ENCODE results near the gene GMEB2. TPM values are rescaled to one million over a fixed set of nuclear protein-coding genes. Genes with fewer than 3 reads are reported as not detected.

The GMEB2 gene
- total RNA-seq, 1 experiment from 2014 or later: 21.5 TPM

DNA sequence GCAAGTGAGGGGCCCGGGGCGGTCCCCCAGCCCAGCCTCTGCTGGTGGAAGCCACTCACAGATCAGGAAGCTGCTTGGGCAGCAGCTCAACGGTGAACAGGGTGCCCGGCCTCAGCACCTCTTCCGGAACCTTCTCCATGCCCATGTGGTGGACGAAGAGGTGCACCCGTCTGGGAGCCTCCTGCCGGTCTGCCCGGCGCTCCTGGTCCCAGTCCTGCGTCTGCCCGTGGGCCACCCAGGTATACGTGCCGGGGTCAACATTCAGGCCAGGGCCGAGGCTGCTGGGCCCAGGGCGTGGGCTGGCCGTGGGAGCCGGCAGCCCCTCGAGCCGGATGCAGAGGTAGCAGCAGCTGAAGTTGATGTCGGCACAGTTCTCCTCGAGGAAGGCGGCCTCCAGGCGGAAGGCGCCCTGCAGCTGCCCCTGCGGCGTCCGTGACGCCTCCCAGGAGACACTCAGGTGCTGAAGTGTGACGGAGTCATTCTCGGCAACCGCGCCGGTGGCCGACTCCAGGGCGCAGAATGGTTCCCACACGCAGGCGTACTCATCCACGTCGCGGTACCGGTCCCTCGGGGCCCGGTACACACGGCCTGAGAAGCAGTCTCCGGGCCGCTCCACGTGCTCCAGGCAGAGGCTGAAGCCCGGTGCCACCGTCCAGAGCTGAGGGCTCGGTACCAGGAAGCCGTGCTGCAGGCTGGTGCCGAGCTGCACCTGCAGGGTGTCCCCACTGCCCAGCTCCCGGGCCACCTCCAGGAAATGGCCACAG, 64.3 kb downstream of the GMEB2 start:
- Histone ChIP-seq H3K9me3 (peaks cover 5% of the 10 kb centered on the region; the same call in 1 of the 2 replicates), H3K4me3 (ENCODE audit: low read depth, low read length) (no peak overlapping the region), H3K27me3 (replicated peaks; ENCODE audit: control insufficient read depth, insufficient read depth, low read length) (no peaks in the 10 kb centered on the region), H3K36me3 (ENCODE audit: control insufficient read depth, insufficient read depth, low read length) (no peaks in the 10 kb centered on the region), H3K4me1 (no peaks in the 10 kb centered on the region; the same call in 1 of the 2 replicates)
- BruUV-seq (replicated peaks): no TSS peak
- peaks cover 15% of the 10 kb centered on the region for H3K36me3 Mint-ChIP-seq (ENCODE audit: insufficient read depth, unreplicated experiment)
- no peaks in the 10 kb centered on the region for H3K9me3 Mint-ChIP-seq (ENCODE audit: unreplicated experiment)
- ChIA-PET POLR2A (interaction anchor here (0.5 to 0.9 kb wide), 2 partner anchors 12 to 29 kb away, joined by 3 read pairs; no protein-coding TSS in a partner anchor), CTCF (interaction anchor here (0.8 to 1.4 kb wide), 2 partner anchors 11 to 79 kb away, joined by 3 read pairs; partner anchors contain the start of gene HELZ2)
- H3K27ac Mint-ChIP-seq (ENCODE audit: unreplicated experiment): no peak overlapping the region
- no peak overlapping the region for H3K4me3 Mint-ChIP-seq (ENCODE audit: unreplicated experiment)
- H3K27me3 Mint-ChIP-seq (ENCODE audit: insufficient read depth, unreplicated experiment): no peaks in the 10 kb centered on the region
- intact Hi-C loops (cut with micrococcal nuclease; ENCODE audit: unreplicated experiment): no loop called here
- no peaks in the 10 kb centered on the region for H3K4me1 Mint-ChIP-seq (ENCODE audit: low read depth, unreplicated experiment)
- no peak for DNase-seq
- no peak for TF ChIP-seq CTCF (IDR thresholded peaks at IDR 0.05; ENCODE audit: insufficient read depth in 1 of 2, low read depth in 1 of 2, low read length in 1 of 2, severe bottlenecking in 1 of 2, unreplicated experiment in 1 of 2)

- no peak overlapping the region for H3K27ac Mint-ChIP-seq (ENCODE audit: unreplicated experiment)
- Histone ChIP-seq H3K4me1 (no peaks in the 10 kb centered on the region; the same call in 1 of the 2 replicates), H3K4me3 (ENCODE audit: low read depth, low read length) (no peak overlapping the region), H3K27me3 (replicated peaks; ENCODE audit: control insufficient read depth, insufficient read depth, low read length) (no peaks in the 10 kb centered on the region), H3K36me3 (ENCODE audit: control insufficient read depth, insufficient read depth, low read length) (no peaks in the 10 kb centered on the region), H3K9me3 (peaks cover 5% of the 10 kb centered on the region; the same call in 1 of the 2 replicates)
- no peaks in the 10 kb centered on the region for H3K4me1 Mint-ChIP-seq (ENCODE audit: low read depth, unreplicated experiment)
- no peaks in the 10 kb centered on the region for H3K9me3 Mint-ChIP-seq (ENCODE audit: unreplicated experiment)
- POLR2A ChIA-PET: interaction anchor here (0.5 to 0.9 kb wide), 2 partner anchors 11 to 30 kb away, joined by 3 read pairs; no protein-coding TSS in a partner anchor
- CTCF ChIA-PET: interaction anchor here (0.6 to 1.4 kb wide), 2 partner anchors 22 to 80 kb away, joined by 3 read pairs; no protein-coding TSS in a partner anchor
- no peak for TF ChIP-seq CTCF (IDR thresholded peaks at IDR 0.05; ENCODE audit: insufficient read depth in 1 of 2, low read depth in 1 of 2, low read length in 1 of 2, severe bottlenecking in 1 of 2, unreplicated experiment in 1 of 2)
- intact Hi-C loops (cut with micrococcal nuclease; ENCODE audit: unreplicated experiment): no loop called here
- BruUV-seq (replicated peaks): no TSS peak
- H3K36me3 Mint-ChIP-seq (ENCODE audit: insufficient read depth, unreplicated experiment): peaks cover 22% of the 10 kb centered on the region
- no peak for DNase-seq
- H3K27me3 Mint-ChIP-seq (ENCODE audit: insufficient read depth, unreplicated experiment): no peaks in the 10 kb centered on the region
- no peak overlapping the region for H3K4me3 Mint-ChIP-seq (ENCODE audit: unreplicated experiment)
These were observed 65.1 kb downstream of the GMEB2 start for GRCh38 chr20:63561624-63562396.

Measured in Caco-2 (cell line).